Kidney glomerular epithelial cell (primary cell): ENCODE measurements around the gene NXN.
"Not testable (repeated sequence)": the region's sequence is repeated elsewhere in the genome, so short reads cannot be mapped to it uniquely, and the experiment has no call there.

Experiments used
- DNase-seq: peaks from one replicate; lab custom pipeline; 2025; lab: John Stamatoyannopoulos, UW

The NXN gene

DNA sequence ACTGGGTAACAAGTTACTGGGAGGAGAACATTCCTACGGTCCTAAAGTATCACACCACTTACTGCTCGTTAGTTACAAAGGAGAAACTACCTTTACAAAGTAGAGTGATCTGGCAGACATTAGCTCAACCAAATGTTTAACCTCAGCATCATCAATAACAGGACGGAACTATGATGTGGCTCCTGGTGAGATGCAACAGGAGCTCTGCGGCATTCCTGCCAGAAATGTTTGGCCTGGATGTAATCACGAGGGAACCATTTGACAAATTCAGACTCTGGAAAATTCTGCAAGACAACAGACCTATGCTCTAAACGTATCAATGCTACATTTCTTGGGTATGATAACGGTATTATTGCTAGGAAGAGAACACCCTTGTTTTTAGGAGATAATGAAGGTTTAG is 117.0 kb downstream of the NXN start:
- DNase-seq: no peak

DNA sequence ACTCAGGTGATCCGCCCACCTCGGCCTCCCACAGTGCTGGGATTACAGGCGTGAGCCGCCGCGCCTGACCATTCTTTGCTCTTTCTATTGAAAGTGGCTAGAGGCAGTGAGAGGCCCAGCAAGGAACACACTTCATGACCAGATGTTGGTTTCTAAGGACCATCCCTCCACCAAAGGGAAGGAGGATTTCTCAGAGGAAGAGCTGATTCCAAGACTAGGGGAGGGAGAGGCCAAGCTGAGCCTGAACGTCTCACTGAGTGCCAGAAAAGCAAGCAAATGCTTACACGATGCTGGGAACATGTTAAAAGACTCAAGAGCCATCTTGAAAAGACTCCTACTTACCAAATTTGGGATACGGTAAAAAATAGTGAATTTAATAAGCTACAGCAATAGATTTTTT is 118.2 kb downstream of the NXN start:
- DNase-seq: no peak

DNA sequence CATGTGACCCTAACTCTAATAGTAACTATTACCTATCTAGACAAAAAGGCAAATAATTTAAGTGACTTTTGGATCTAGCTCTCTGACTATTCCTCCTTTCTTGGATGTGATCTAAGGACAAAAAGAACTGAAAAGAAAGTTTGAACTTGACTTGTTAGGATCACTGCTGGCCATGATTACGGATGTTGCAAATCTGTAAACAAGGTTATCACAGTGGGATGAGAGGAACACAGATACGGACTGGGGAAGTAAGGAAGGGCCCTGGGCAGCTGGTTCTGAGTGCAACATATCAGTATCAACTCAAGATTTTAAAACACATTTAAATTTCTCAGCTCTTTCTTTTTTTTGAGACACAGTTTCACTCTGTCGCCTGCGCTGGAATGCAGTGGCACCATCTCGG is 118.8 kb downstream of the NXN start:
- no peak for DNase-seq

- DNase-seq: peak; percentile 13
Observed at GRCh38 chr17:859824-860195, 119.8 kb downstream of the NXN start.

DNA sequence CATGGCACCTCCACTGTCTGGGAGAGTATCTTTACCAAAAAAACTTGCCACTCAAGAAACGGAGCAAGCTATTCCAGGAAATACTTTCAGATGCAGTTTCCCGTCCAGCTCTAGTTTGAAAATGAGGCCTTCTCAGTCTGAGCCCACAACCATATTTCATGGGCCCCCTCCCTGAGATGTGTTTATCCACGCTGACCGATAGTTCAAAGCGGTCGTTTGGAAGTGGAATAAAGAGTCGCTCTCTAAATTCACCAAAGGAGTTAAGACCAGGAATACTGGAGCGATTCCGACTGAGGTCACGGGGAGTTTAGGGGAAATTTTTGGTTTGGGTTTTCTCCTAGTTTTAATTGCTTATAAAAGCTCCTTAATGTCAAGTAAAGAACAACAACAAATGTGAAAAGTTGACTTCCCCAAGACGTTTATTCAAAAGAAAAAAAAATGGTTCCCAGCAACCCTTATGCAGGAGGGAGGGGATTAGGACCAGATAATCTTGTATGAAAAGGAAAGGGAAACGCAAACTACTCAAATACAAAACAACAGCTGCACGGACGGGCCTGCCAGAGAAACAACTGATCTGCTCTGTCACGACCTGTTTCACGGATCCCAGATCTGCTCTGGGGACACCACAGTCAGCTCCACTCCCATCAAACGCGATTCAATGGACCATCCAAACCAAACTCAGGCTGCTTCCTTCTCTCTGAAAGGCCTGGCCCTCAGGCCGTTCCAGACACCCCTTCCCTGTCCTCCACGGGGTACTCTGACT is 120.3 kb downstream of the NXN start:
- no peak for DNase-seq

GRCh38 chr17:856149-856548 is 123.4 kb downstream of the NXN start:
- DNase-seq: no peak

DNA sequence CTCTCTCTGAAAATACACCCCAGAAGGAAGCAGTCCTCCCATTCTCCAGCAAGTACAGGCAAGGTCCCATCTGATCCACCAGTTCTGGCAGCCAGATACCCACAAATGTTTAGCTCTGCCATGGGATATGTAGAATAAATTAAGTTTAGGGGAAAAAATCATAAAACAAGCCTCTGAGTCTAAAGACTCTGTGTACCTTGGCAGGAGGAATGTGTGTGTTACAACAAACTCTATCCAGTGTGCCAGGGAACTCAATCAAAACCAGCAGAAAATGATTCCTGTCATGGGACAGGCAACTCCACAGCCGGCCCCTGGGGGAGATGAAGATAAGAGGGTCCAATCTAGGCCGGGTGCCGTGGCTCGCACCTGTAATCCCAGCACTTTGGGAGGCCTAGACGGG is 124.0 kb downstream of the NXN start:
- DNase-seq: no peak

- not testable (repeated sequence) for DNase-seq
Observed at GRCh38 chr17:852850-853249, 126.7 kb downstream of the NXN start.

DNA sequence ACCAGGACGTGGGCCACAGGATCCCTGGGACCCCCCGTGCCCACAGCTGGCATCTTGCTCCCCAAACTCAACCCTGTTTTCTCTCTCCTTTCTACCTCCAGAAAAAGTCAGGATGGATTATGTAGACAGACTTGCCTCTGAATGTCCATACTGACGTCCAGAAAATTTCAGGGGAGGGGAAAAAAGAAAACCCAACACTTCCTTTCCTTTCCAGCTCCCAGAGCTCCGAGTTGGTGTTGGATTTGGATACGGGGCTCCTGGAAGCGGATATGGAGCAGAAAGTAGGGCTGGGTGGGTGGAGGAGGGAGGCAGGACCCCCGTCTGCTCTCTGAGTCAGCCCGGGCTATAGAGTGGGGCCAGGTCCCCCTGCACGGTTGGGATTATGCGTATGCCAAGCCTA is 127.2 kb downstream of the NXN start:
- DNase-seq: no peak

- DNase-seq: no peak
Observed at GRCh38 chr17:851924-852323, 127.7 kb downstream of the NXN start.

GRCh38 chr17:850851-851763 is 128.5 kb downstream of the NXN start:
- no peak for DNase-seq

DNA sequence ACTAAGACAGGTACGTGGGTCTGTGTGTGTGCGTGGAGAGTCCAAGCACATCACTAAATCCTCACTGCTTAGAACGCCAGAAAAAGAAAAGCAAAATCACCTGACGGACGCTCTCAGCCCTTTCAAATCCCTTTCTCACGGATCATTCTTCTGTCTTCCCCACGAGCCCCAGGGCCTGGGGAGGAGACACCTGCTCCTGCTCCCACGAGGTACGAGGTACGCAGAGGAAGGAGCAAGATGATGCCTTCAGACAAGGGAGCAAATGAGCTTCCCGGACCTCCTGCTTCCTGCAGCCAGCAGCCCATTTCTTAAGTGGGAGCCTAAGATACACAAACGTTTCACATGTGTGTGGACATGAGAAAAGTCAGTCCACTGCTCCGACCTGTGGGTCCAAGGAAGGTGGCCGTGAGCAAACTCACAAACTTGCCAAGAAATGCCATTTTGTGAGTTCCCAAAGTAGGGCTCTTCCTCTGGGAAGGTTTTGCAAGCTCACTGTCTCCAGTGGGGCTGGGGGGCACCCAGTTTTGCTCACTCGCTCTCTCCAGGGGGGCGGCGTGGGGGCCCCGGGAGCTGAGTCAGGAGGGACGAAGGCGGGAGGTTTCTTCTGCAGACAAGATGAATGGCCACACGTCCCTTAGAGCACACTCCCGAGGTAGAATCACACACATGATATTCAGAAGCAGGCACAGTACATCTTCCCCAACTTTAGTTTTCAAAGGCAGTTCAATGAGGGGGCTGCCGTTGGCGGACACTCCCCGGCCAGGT is 129.3 kb downstream of the NXN start:
- DNase-seq: no peak

- no peak for DNase-seq
Observed at GRCh38 chr17:848402-848801, 131.2 kb downstream of the NXN start.

DNA sequence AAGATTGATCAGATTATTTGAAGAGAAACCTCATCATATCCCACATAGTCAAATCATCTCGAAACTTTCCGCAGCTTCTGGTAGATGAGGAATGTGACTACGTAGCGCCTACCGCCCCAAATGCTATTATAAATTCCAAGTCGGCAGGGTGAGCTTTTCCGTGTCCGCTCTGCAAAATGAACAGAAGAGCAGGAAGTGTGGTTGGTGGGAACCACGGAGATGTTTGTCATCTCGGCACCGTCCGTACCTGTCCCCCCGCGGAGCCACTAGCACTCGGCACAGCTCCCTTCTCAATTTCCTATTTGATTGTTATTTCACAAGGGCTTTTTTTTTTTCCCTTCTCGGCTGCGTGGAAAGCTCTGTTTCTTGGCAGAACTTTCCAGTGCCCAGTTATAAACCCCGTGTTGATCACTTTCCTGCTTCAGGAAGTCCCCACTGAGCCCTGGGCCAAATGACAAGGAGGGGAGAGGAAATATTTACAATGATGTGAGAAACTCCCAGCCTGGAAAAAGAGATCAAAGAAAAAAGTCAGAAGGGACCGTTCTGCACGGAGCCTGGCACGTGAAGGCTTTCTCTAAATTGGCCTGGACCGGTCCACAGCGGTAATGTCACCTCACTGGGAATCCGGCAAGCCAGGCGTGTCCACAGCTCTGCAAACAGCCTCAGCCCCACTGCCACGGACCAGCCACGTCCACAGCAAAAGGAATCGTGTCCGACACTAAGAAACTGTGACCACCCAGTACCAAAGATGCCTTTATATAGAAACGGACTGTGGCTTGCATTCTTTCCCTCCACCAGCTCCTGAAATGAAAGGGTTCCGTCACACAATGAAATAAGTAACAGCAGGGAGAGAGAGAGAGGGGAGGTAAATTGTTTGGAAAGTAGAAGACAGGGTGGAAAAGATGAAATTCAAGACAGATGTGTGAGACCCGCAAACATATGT is 132.4 kb downstream of the NXN start:
- peak; percentile 40 for DNase-seq

DNA sequence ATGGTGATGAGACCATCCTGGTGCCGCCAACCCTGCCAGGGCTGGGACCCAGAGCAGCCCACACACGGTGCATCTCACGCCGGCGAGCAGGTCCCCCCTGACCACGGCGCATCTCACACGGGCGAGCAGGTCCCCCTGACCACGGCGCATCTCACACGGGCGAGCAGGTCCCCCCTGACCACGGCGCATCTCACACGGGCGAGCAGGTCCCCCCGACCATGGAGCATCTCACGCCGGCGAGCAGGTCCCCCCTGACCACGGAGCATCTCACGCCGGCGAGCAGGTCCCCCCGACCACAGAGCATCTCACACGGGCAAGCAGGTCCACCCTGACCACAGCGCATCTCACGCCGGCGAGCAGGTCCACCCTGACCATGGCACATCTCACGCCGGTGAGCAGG is 138.3 kb downstream of the NXN start:
- DNase-seq: no peak

DNA sequence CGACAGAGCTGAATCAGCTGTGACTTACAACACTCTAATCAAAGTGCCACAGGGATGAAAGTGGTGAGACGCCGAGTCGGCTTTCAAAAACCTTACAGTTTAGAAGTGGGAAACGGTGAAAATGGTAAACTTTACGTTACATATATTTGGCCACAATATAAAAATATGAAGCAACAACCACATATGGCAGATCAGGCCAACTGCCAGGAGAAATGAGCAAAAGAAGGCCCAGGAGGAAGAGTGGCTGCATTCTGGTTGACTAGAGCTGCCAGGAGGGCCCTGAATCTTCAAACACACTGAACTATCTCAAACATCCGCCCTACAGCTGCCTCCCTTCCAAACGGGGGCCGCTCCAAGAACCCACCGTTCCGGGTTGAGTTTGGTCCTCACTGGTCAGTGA is 141.1 kb downstream of the NXN start:
- DNase-seq: no peak

GRCh38 chr17:836151-836550 is 143.4 kb downstream of the NXN start:
- no peak for DNase-seq

GRCh38 chr17:835721-836120 is 143.9 kb downstream of the NXN start:
- not testable (repeated sequence) for DNase-seq

DNA sequence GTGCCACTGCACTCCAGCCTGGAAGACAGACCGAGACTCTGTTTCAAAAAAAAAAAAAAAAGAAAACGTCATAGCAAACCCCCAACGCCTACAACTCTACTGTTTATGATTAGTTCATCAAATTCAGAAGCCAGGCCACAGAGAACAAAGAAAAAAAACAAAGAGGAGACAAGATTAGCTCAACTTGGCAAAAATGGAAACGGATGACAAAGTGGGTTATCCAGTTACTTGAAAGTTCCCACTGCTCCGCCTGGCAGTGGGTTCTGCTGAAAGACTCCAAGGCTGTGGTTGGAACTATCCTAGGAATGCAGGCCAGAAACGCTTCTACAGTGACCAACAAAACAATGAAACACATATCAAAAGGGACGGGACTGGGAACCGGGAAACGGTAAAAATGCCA is 144.3 kb downstream of the NXN start:
- DNase-seq: peak; percentile 97

- DNase-seq: no peak
Observed at GRCh38 chr17:834136-834535, 145.4 kb downstream of the NXN start.

- no peak for DNase-seq
Observed at GRCh38 chr17:830950-831349, 148.6 kb downstream of the NXN start.

- DNase-seq: no peak
Observed at GRCh38 chr17:830381-830780, 149.2 kb downstream of the NXN start.
